Brain microvascular endothelial cell (primary cell): ENCODE measurements around the gene ANKRD10.

Experiments used
- DNase-seq: peaks from one replicate; pipeline ENCODE4 v3.0.0-alpha.2; 2020
- H3K27ac ChIP-seq: fragments of 250-450 bp; sonication (Bioruptor Pico); 2 replicates; pipeline ENCODE4 v1.5.1; 2020; ENCODE audit warnings: mild to moderate bottlenecking, moderate library complexity
- H3K27me3 ChIP-seq: fragments of 250-450 bp; sonication (Bioruptor Pico); replicated peaks from 2 replicates; pipeline ENCODE4 v1.5.1; 2020; ENCODE audit warnings: mild to moderate bottlenecking
- H3K36me3 ChIP-seq: fragments of 250-450 bp; sonication (Bioruptor Pico); replicated peaks from 2 replicates; pipeline ENCODE4 v1.5.1; 2020; ENCODE audit warnings: mild to moderate bottlenecking
- H3K4me3 ChIP-seq: 2 replicates; pipeline ENCODE4 v1.5.1; 2011; ENCODE audit warnings: low read depth, mild to moderate bottlenecking, control low read depth, low read length, moderate library complexity
- in situ Hi-C: cut with HindIII; loops from 2 replicates; pipeline ENCODE4 v1.10.0; 2017; ENCODE audit warnings: low sequenced_read_pairs, low pct_ligation_motif_present
- TF ChIP-seq, protein P1 (sequence below): IDR thresholded peaks from 2 replicates; pipeline ENCODE4 v1.5.1; 2011; ENCODE audit warnings: low read depth, mild to moderate bottlenecking, moderate library complexity, low read length, control low read depth, inconsistent platforms; ENCODE audit errors: missing control alignments

The ANKRD10 gene

DNA sequence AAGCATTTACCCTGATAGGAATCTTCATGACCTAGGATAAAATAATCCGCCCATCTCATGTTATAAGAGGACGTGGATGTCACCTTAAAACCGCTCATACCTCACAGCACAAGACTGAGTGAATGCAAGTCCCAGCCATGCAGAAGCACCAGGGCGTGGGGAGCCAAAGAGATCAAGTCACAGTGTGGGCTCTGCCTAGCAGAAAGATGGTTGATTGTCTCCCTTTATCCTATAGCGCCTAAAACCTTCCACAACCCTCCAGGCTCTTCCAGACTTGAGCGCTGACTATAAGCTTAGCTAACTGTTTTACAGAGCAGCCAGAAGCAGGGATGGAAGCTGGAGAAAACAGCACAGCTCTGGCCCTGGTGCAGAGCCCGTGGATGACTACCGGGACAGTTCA, 6.8 kb upstream of the ANKRD10 start:
- Histone ChIP-seq H3K27me3 (peaks cover 2% of the 10 kb centered on the region), H3K4me3 (no peak overlapping the region), H3K36me3 (no peaks in the 10 kb centered on the region), H3K27ac (no peak overlapping the region)
- TF ChIP-seq, protein P1, sequence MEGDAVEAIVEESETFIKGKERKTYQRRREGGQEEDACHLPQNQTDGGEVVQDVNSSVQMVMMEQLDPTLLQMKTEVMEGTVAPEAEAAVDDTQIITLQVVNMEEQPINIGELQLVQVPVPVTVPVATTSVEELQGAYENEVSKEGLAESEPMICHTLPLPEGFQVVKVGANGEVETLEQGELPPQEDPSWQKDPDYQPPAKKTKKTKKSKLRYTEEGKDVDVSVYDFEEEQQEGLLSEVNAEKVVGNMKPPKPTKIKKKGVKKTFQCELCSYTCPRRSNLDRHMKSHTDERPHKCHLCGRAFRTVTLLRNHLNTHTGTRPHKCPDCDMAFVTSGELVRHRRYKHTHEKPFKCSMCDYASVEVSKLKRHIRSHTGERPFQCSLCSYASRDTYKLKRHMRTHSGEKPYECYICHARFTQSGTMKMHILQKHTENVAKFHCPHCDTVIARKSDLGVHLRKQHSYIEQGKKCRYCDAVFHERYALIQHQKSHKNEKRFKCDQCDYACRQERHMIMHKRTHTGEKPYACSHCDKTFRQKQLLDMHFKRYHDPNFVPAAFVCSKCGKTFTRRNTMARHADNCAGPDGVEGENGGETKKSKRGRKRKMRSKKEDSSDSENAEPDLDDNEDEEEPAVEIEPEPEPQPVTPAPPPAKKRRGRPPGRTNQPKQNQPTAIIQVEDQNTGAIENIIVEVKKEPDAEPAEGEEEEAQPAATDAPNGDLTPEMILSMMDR: no peak
- no peak for DNase-seq
- in situ Hi-C loops: no loop called here

DNA sequence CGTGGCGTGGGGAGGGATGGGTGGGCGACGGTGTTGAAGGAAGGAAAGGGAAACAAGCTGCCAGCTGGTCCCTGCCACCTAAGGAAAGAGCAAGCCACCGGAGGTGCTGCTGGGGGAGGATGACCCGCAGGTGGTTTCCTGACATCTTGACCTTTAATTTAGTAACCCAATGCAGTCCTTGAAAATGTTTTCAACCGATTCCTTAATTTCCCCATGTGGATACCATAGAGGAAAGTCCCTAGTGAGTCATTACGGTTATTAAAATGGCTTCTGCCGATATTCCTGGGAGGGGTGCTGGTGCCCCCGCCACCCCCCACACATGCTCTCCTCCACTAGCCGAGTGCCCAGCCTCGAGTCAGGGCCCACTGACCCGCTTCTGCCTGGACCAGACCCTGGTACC, 6.3 kb upstream of the ANKRD10 start:
- TF ChIP-seq, protein P1: no peak
- in situ Hi-C loops: no loop called here
- H3K4me3 ChIP-seq: no peak overlapping the region
- H3K36me3 ChIP-seq: no peaks in the 10 kb centered on the region
- DNase-seq: no peak
- no peak overlapping the region for H3K27ac ChIP-seq
- peaks cover 2% of the 10 kb centered on the region for H3K27me3 ChIP-seq

DNA sequence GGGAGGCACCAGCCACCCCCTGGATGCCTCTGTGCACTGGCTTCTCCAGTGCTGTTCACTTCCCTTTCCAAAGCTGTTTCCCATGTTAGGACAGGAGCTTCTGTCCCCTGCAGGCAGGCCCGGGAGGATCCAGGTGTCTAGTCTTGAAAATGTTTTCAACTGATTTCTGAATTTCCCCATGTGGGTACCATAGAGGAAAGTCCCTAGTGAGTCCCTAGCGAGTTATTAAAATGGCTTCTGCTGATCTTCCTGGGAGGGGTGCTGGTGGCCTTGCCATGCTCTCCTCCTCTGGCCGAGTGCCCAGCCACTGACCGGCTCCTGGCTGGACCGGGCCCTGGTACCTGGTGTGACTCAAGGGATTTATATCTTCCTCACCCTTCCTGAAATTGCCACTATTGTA, 5.2 kb upstream of the ANKRD10 start:
- TF ChIP-seq, protein P1: no peak
- in situ Hi-C loops: no loop called here
- no peak for DNase-seq
- peaks cover 2% of the 10 kb centered on the region for H3K27me3 ChIP-seq
- H3K27ac ChIP-seq: no peak overlapping the region
- H3K4me3 ChIP-seq: no peak overlapping the region
- H3K36me3 ChIP-seq: no peaks in the 10 kb centered on the region

DNA sequence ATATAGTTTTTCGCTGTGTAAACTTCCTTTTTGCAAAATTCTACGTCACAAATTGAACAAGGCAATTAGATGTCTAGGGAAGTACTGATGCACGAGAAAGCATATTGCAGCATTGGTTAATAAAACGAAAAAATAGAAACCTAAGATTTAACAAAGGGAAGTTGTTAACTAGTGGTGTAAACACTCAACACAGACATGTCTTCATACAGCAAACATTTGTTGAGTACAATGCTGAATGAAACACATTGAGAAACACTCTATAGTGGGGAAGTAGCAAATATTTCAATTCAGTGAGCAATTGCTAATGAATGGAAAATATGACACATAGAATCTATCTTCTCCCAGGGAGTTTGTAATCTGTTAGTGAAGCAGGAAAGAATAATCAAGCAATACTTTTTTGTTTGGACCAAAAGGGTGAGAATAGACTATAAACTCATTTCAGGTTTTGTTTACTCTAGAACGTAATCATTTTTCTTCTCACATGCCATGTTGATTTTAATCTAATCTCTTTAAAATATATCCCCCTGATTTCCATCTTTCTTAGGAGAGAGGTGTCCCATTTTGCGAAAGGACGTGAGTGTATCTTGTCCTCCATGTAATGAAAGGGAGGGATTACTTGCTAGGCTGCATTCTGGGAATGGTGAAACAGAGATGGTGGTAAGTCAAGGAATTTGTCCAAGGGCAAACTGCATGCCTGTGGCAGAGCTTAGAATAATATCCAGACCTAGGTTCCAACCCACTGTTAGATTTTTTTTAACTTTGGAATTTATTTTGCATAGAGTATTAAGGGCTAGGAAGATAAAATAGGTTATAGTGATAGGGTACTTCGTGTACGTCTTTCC, 1.7 kb upstream of the ANKRD10 start:
- in situ Hi-C loops: no loop called here
- peak; percentile 79 for DNase-seq
- no peaks in the 10 kb centered on the region for H3K27me3 ChIP-seq
- no peaks in the 10 kb centered on the region for H3K36me3 ChIP-seq
- H3K4me3 ChIP-seq: peak overlapping the region; percentile 72
- TF ChIP-seq, protein P1: no peak
- H3K27ac ChIP-seq: peak overlapping the region; percentile 97

DNA sequence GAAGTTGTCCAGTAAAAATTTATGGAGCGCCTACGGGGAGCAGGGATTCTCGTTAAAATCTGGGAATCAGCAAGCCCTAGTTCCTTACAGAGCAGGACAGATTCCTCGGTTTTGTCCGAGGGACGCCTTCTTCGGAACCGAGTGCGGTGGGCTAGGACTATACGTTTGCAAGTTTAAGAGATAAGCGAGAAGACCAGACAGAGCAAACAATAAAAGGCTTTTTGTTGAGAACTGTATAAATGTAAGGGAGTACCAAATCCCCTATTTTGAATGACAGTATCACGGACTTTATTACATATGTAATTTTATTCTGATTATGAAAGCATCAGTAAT, 971 bp upstream of the ANKRD10 start:
- in situ Hi-C loops: no loop called here
- TF ChIP-seq, protein P1: no peak

More for the DNA sequence above, 971 bp upstream of the ANKRD10 start:
- H3K4me3 ChIP-seq: peak overlapping the region; percentile 72
- no peaks in the 10 kb centered on the region for H3K36me3 ChIP-seq
- DNase-seq: no peak
- H3K27ac ChIP-seq: peak overlapping the region; percentile 97
- no peaks in the 10 kb centered on the region for H3K27me3 ChIP-seq
